ENCODE measurements around the gene BMP7.

GRCh38 chr20:57222631-57222950, 43.9 kb downstream of the BMP7 start:
- TF ChIP-seq ELK1 (CRISPR knock-in tag; IDR thresholded peaks at IDR 0.05) (no peak), CCAR2 (IDR thresholded peaks at IDR 0.05; ENCODE audit: low read depth, low read length) (no peak), ZNF124 (CRISPR knock-in tag; IDR thresholded peaks at IDR 0.05) (no peak)
- TF ChIP-seq, protein P1, sequence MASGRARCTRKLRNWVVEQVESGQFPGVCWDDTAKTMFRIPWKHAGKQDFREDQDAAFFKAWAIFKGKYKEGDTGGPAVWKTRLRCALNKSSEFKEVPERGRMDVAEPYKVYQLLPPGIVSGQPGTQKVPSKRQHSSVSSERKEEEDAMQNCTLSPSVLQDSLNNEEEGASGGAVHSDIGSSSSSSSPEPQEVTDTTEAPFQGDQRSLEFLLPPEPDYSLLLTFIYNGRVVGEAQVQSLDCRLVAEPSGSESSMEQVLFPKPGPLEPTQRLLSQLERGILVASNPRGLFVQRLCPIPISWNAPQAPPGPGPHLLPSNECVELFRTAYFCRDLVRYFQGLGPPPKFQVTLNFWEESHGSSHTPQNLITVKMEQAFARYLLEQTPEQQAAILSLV (tag; IDR thresholded peaks at IDR 0.05): no peak

Measured in K562 (cell line).